PC-3 (cell line): ENCODE data around the gene POMT2.

Experiments
- CTCF ChIP-seq: fragments of 300-600 bp; sonication (generic); conservative IDR thresholded peaks from 2 replicates; pipeline ENCODE4 v1.5.1; 2017; ENCODE audit warnings: antibody characterized with exemption, low read depth, mild to moderate bottlenecking, low read length
- EZH2phosphoT487 ChIP-seq: fragments of 300-600 bp; sonication (generic); IDR thresholded peaks from 2 replicates; pipeline ENCODE4 v1.6.1; 2018; ENCODE audit warnings: mild to moderate bottlenecking, antibody characterized with exemption, low read length, borderline replicate concordance

- TF ChIP-seq CTCF: peak; percentile 37; the same call in 1 of the 2 replicates
- no peak for TF ChIP-seq EZH2phosphoT487
Measured at GRCh38 chr14:77245820-77246219, 74.9 kb downstream of the POMT2 start.
